Endothelial cell of umbilical vein (primary cell): Measurements from ENCODE around the gene CCSER2. TPM values are rescaled to one million over a fixed set of nuclear protein-coding genes. Genes with fewer than 3 reads are reported as not detected.
"Not testable (repeated sequence)": the region's sequence is repeated elsewhere in the genome, so short reads cannot be mapped to it uniquely, and the experiment has no call there.

Source experiments
- BruUV-seq: library from RNA; stranded (reverse); fragments of 400-500 nt; replicated peaks from 2 replicates; lab custom pipeline; 2021; lab: Mats Ljungman, UMichigan
- CTCF ChIA-PET: fragments of 300-600, 350-600 bp; sonication (Branson Sonifier 250); formaldehyde crosslinking; loops from one replicate; lab custom pipeline; 2021; ENCODE audit warnings: antibody characterized with exemption, inconsistent platforms; lab: Charles Lee
- POLR2A ChIA-PET: fragments of 300-600, 350-600 bp; sonication (Branson Sonifier 250); formaldehyde crosslinking; loops from one replicate; lab custom pipeline; 2021; ENCODE audit warnings: antibody characterized with exemption, inconsistent platforms; lab: Charles Lee
- DNase-seq: peaks from one replicate; pipeline ENCODE4 v3.0.0-alpha.2; 2011; ENCODE audit warnings: low read depth, low spot score
- FAIRE-seq: peaks from 2 replicates; lab custom pipeline; 2011; peaks lifted over from hg19 to GRCh38; lab: Jason Lieb, UNC
- H2AFZ ChIP-seq: 2 replicates; pipeline ENCODE4 v1.6.0; 2012; ENCODE audit warnings: low read depth, low read length, control low read depth, inconsistent platforms
- H3K27ac ChIP-seq: 2 replicates; pipeline ENCODE4 v1.5.1; 2011; ENCODE audit warnings: low read depth, mild to moderate bottlenecking, control low read depth, low read length, moderate library complexity; ENCODE audit not compliant: insufficient read depth
- H3K27me3 ChIP-seq, 2 experiments: 2 replicates each; pipeline versions ENCODE4 v1.6.0 to v1.6.1; 2011; ENCODE audit warnings: low read length in 2 of 2, mixed read lengths in 1 of 2; ENCODE audit not compliant: control insufficient read depth in 2 of 2, insufficient read depth in 2 of 2
- H3K36me3 ChIP-seq, 2 experiments: 2 replicates in 1 of 2; 3 replicates in 1 of 2; pipeline ENCODE4 v1.5.1; 2011; ENCODE audit warnings: low read length in 2 of 2, mild to moderate bottlenecking in 1 of 2, moderate library complexity in 1 of 2; ENCODE audit not compliant: control insufficient read depth in 2 of 2, insufficient read depth in 2 of 2; ENCODE audit errors: extremely low read depth in 1 of 2
- H3K4me1 ChIP-seq: 3 replicates; pipeline ENCODE4 v1.5.1; 2011; ENCODE audit warnings: mild to moderate bottlenecking, low read length; ENCODE audit not compliant: control insufficient read depth, insufficient read depth; ENCODE audit errors: extremely low read depth
- H3K4me2 ChIP-seq: 2 replicates; pipeline ENCODE4 v1.6.1; 2011; ENCODE audit warnings: low read length, control low read depth, mixed read lengths; ENCODE audit not compliant: insufficient read depth
- H3K4me3 ChIP-seq, 3 experiments: fragments of 200-600 bp in 1 of 3; sonication (generic), shearing (Covaris generic) in 1 of 3; replicated peaks in 1 of 3; 2 replicates each; pipeline ENCODE4 v1.5.1; 2011 to 2016; ENCODE audit warnings: control low read depth in 3 of 3, low read length in 3 of 3, mild to moderate bottlenecking in 2 of 3, inconsistent platforms in 1 of 3, low read depth in 1 of 3, moderate library complexity in 1 of 3; ENCODE audit not compliant: insufficient read depth in 1 of 3
- H3K79me2 ChIP-seq: 2 replicates; pipeline ENCODE4 v1.6.0; 2012; ENCODE audit warnings: low read length, inconsistent platforms; ENCODE audit not compliant: control insufficient read depth, insufficient read depth
- H3K9ac ChIP-seq: replicated peaks from 2 replicates; pipeline ENCODE3; 2011; ENCODE audit warnings: low read length, control low read depth; ENCODE audit not compliant: insufficient read depth; ENCODE audit errors: extremely low read depth
- H3K9me1 ChIP-seq: replicated peaks from 3 replicates; pipeline ENCODE4 v1.6.0; 2011; ENCODE audit warnings: mild to moderate bottlenecking, low read length; ENCODE audit not compliant: control insufficient read depth, insufficient read depth; ENCODE audit errors: extremely low read depth
- H3K9me3 ChIP-seq: replicated peaks from 2 replicates; pipeline ENCODE4 v1.5.1; 2012; ENCODE audit warnings: low read length, inconsistent platforms; ENCODE audit not compliant: control insufficient read depth, insufficient read depth
- H4K20me1 ChIP-seq: replicated peaks from 2 replicates; pipeline ENCODE3; 2011; ENCODE audit warnings: mild to moderate bottlenecking, low read length; ENCODE audit not compliant: control insufficient read depth, insufficient read depth; ENCODE audit errors: extremely low read depth
- EZH2 ChIP-seq: IDR thresholded peaks from 2 replicates; pipeline ENCODE4 v1.6.1; 2012; ENCODE audit warnings: borderline replicate concordance, low read depth, mild to moderate bottlenecking, moderate library complexity, low read length, inconsistent platforms; ENCODE audit not compliant: severe bottlenecking
- FOS ChIP-seq: IDR thresholded peaks from 2 replicates; pipeline ENCODE4 v1.6.1; 2011; ENCODE audit warnings: mild to moderate bottlenecking, low read length, moderate library complexity, borderline replicate concordance; ENCODE audit not compliant: insufficient read depth
- GATA2 ChIP-seq: IDR thresholded peaks from 2 replicates; pipeline ENCODE4 v1.7.0; 2011; ENCODE audit warnings: low read depth, mild to moderate bottlenecking, moderate library complexity, mixed read lengths, low read length; ENCODE audit not compliant: insufficient read length, insufficient read depth
- JUN ChIP-seq: IDR thresholded peaks from 2 replicates; pipeline ENCODE4 v1.6.1; 2011; ENCODE audit warnings: borderline replicate concordance, low read depth; ENCODE audit not compliant: insufficient read length, insufficient read depth
- MYC ChIP-seq: IDR thresholded peaks from one replicate; pipeline ENCODE4 v1.6.1; 2011; ENCODE audit warnings: mild to moderate bottlenecking, low read depth, low read length
- POLR2A ChIP-seq: IDR thresholded peaks from 2 replicates; pipeline ENCODE4 v1.6.1; 2012; ENCODE audit warnings: low read depth, mild to moderate bottlenecking, control low read depth, low read length
- POLR2AphosphoS5 ChIP-seq: IDR thresholded peaks from 2 replicates; pipeline ENCODE4 v1.6.1; 2012; ENCODE audit warnings: low read depth, mild to moderate bottlenecking, control low read depth, low read length, moderate library complexity; ENCODE audit not compliant: insufficient read depth
- dilution Hi-C: fragments of 300-500 bp; cut with MboI; formaldehyde crosslinking; loops from one replicate; pipeline ENCODE4 v1.15.0; 2019; ENCODE audit warnings: low sequenced_read_pairs; ENCODE audit not compliant: extremely low pct_ligation_motif_present
- intact Hi-C: fragments of 100-400 bp; cut with micrococcal nuclease; formaldehyde crosslinking; loops from one replicate; pipeline ENCODE4 v1.10.0; 2022
- polyA plus RNA-seq, 4 experiments: library from polyadenylated mRNA; depleted of rRNA in 3 of 4; stranded (reverse) in 3 of 4; unstranded in 1 of 4; fragments of >200 nt; gene quantifications; 2 replicates each; pipeline versions ENCODE4 v1.2.1 to v1.2.3, GENCODE V29; 2011 to 2012; ENCODE audit warnings: missing spikeins in 1 of 4
- total RNA-seq: library from RNA; stranded (reverse); gene quantifications from 2 replicates; pipeline ENCODE4 v1.2.3, GENCODE V29; 2021
- TF ChIP-seq, protein P1 (sequence below), 2 donors: IDR thresholded peaks; 1 replicate in 1 of 2; 2 replicates in 1 of 2; pipeline ENCODE4 v1.5.1; 2011; ENCODE audit warnings: low read length in 2 of 2, mild to moderate bottlenecking in 2 of 2, moderate library complexity in 2 of 2, control low read depth in 1 of 2, inconsistent platforms in 1 of 2, low read depth in 1 of 2; ENCODE audit not compliant: insufficient read depth in 1 of 2; ENCODE audit errors: extremely low read depth in 1 of 2
- TF ChIP-seq, protein P2 (sequence below): IDR thresholded peaks from 2 replicates; pipeline ENCODE4 v1.6.1; 2011; ENCODE audit not compliant: insufficient read depth, insufficient read length

Gene CCSER2
- total and polyA plus RNA-seq, 2 donors (not counting 3 experiments of a cell fraction or from before 2014, with no cell fraction given): 14.5 to 49.3 TPM

GRCh38 chr10:84449351-84449750 is 121.0 kb downstream of the CCSER2 start:
- H3K4me1 ChIP-seq, DNase-seq, dilution Hi-C loops, BruUV-seq, H3K27me3 ChIP-seq, H3K36me3 ChIP-seq, H3K27ac ChIP-seq, H3K4me2 ChIP-seq, H3K9me1 ChIP-seq, FAIRE-seq, H4K20me1 ChIP-seq, intact Hi-C loops, H3K9ac ChIP-seq, H2AFZ ChIP-seq, H3K4me3 ChIP-seq, POLR2A ChIA-PET, H3K9me3 ChIP-seq, H3K79me2 ChIP-seq: not testable (repeated sequence)
- CTCF ChIA-PET: interaction anchor here (0.9 to 4.5 kb wide), 2 partner anchors 11 to 19 kb away, joined by 3 to 24 read pairs; no protein-coding TSS in a partner anchor

DNA sequence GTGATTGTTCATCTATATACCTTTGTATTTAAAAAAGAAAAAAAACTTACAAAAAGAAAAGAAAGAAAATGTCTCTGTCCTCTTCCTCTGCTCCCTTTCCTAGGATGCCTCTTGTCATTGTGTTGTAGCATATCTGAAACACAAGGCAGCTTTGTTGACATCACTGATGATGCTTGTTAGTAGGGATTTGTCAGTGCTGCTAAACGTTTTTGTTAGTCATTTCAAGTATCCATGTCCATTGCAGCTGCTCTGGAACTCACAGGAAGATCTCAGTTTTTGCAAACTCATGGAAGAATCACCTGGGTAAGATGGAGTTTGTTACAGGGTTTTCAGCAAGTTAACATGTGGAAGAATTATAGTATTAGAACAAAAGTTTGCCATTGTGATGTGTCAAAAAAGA is 123.6 kb downstream of the CCSER2 start:
- H2AFZ ChIP-seq: no peak overlapping the region
- peaks cover 0 to 4% of the 10 kb centered on the region in 2 experiments for H3K36me3 ChIP-seq
- H3K27ac ChIP-seq: no peak overlapping the region
- H3K9me1 ChIP-seq: no peaks in the 10 kb centered on the region
- FAIRE-seq (no peak), DNase-seq (no peak)
- BruUV-seq: no TSS peak
- ChIA-PET CTCF (interaction anchor here (1.8 to 4.5 kb wide), 2 partner anchors 20 to 22 kb away, joined by 4 to 24 read pairs; no protein-coding TSS in a partner anchor), POLR2A (no interaction called here)
- H3K27me3 ChIP-seq: no peaks in the 10 kb centered on the region
- TF ChIP-seq POLR2A (no peak), GATA2 (no peak), POLR2AphosphoS5 (no peak), MYC (no peak), JUN (no peak), EZH2 (no peak), FOS (no peak)
- TF ChIP-seq, protein P1, sequence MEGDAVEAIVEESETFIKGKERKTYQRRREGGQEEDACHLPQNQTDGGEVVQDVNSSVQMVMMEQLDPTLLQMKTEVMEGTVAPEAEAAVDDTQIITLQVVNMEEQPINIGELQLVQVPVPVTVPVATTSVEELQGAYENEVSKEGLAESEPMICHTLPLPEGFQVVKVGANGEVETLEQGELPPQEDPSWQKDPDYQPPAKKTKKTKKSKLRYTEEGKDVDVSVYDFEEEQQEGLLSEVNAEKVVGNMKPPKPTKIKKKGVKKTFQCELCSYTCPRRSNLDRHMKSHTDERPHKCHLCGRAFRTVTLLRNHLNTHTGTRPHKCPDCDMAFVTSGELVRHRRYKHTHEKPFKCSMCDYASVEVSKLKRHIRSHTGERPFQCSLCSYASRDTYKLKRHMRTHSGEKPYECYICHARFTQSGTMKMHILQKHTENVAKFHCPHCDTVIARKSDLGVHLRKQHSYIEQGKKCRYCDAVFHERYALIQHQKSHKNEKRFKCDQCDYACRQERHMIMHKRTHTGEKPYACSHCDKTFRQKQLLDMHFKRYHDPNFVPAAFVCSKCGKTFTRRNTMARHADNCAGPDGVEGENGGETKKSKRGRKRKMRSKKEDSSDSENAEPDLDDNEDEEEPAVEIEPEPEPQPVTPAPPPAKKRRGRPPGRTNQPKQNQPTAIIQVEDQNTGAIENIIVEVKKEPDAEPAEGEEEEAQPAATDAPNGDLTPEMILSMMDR (IDR thresholded peaks at IDR 0.05; ENCODE audit: extremely low read depth in 1 of 2, insufficient read depth in 1 of 2, low read depth in 1 of 2, low read length in 2 of 2): no peak
- TF ChIP-seq, protein P2, sequence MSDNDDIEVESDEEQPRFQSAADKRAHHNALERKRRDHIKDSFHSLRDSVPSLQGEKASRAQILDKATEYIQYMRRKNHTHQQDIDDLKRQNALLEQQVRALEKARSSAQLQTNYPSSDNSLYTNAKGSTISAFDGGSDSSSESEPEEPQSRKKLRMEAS: no peak
- no peaks in the 10 kb centered on the region for H3K9me3 ChIP-seq
- H3K4me3 ChIP-seq: no peak overlapping the region
- dilution Hi-C loops (no loop called here), intact Hi-C loops (no loop called here)
- H3K4me1 ChIP-seq: no peaks in the 10 kb centered on the region
- no peak overlapping the region for H3K9ac ChIP-seq
- H3K79me2 ChIP-seq: no peaks in the 10 kb centered on the region
- no peaks in the 10 kb centered on the region for H4K20me1 ChIP-seq
- H3K4me2 ChIP-seq: no peak overlapping the region
